Activated naive CD8-positive, alpha-beta T cell treated with anti-CD3 and anti-CD28 coated beads, Interleukin-2, amount 10 ng/mL, durations not matched to agents 7 days and 5 days (primary cell): Measurements from ENCODE around the gene BTG4. TPM values are rescaled to one million over a fixed set of nuclear protein-coding genes. Genes with fewer than 3 reads are reported as not detected.

Experiments used
- ATAC-seq: fragments of 150-1000 bp; cut with Tn5 transposase; one replicate; pipeline ENCODE4 v1.10.0; 2021; ENCODE audit warnings: low read depth, moderate library complexity
- POLR2A ChIA-PET: fragments of 350-600 bp; sonication (Branson Sonifier 250); formaldehyde crosslinking; loops from one replicate; lab custom pipeline; 2021; ENCODE audit warnings: antibody characterized with exemption; lab: Charles Lee
- DNase-seq: peaks from one replicate; pipeline ENCODE4 v3.0.0; 2021
- H3K27ac Mint-ChIP-seq: one replicate; pipeline ENCODE4 v1.8.0; 2022; ENCODE audit warnings: mild to moderate bottlenecking, mixed read lengths
- H3K27me3 Mint-ChIP-seq: one replicate; pipeline ENCODE4 v1.8.0; 2022; ENCODE audit warnings: mild to moderate bottlenecking, moderate library complexity, mixed read lengths
- H3K36me3 Mint-ChIP-seq: one replicate; pipeline ENCODE4 v1.8.0; 2021; ENCODE audit warnings: mild to moderate bottlenecking, mixed read lengths
- H3K4me1 Mint-ChIP-seq: one replicate; pipeline ENCODE4 v1.8.0; 2021; ENCODE audit warnings: mixed read lengths
- H3K4me3 Mint-ChIP-seq: one replicate; pipeline ENCODE4 v1.8.0; 2022; ENCODE audit warnings: mild to moderate bottlenecking, moderate library complexity, mixed read lengths
- H3K9me3 Mint-ChIP-seq: one replicate; pipeline ENCODE4 v1.8.0; 2021; ENCODE audit warnings: mixed read lengths
- total RNA-seq, 2 experiments: library from RNA; stranded (reverse); gene quantifications; one replicate each; pipeline ENCODE4 v1.2.3, GENCODE V29; 2021

Gene BTG4
- total RNA-seq, 2 experiments from 2014 or later = 0.31 TPM; not detected in 1

DNA sequence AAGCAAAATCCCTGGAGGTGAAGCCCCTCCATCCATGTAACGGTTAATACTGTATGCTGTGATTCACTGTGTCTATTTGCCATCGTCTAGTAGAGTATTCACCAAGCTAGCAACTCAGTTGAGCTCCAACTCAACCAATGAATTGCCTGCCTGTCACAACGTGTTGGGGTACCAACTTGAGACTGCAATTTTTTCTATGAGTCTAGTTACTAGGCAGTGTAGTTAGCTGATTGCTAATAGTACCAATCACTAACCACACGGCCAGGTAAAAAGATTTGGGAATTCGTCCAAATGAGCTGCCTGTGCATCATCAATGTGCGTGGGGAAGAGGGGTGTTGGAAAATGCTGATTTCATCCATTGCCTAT, 1.0 kb upstream of the BTG4 start:
- Mint-ChIP-seq H3K4me3 (peak overlapping the region; percentile 70), H3K4me1 (peaks cover 17% of the 10 kb centered on the region), H3K36me3 (peaks cover 6% of the 10 kb centered on the region), H3K27me3 (peaks cover 28% of the 10 kb centered on the region), H3K27ac (no peak overlapping the region), H3K9me3 (peaks cover 2% of the 10 kb centered on the region)
- DNase-seq = no peak
- no peak for ATAC-seq
- POLR2A ChIA-PET = interaction anchor here (1.4 to 3.5 kb wide), 4 partner anchors 10 to 27 kb away, joined by 5 to 40 read pairs (median 22); partner anchors contain the start of gene LAYN

- POLR2A ChIA-PET = interaction anchor here (1.1 kb wide), 1 partner anchor 29 kb away, joined by 3 read pairs; no protein-coding TSS in a partner anchor
- H3K27me3 Mint-ChIP-seq = peaks cover 40% of the 10 kb centered on the region
- H3K36me3 Mint-ChIP-seq = peaks cover 6% of the 10 kb centered on the region
- ATAC-seq (no peak), DNase-seq (no peak)
- peaks cover 8% of the 10 kb centered on the region for H3K9me3 Mint-ChIP-seq
- peak overlapping the region; percentile 66 for H3K27ac Mint-ChIP-seq
- H3K4me3 Mint-ChIP-seq = no peak overlapping the region
- H3K4me1 Mint-ChIP-seq = peaks cover 21% of the 10 kb centered on the region
Measured at GRCh38 chr11:111510311-111510710, 1.9 kb downstream of the BTG4 start.

DNA sequence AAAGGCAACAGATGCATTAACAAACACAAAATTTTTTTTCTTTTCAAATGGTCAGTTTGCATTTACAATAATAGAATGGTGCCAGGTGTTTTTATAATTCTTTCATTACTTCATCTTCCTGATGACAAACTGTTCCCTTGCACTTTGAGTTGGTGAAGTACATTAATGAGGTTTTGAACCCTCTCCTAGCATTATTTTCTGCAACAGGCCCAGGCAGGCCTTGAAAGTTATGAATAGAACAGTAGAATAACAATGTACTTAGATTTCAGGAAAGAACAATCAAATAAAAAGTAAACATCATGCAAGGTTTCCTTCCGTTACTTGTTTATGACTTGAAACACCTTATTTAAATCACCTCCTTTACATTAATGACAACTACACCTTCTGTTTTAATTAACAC, 9.6 kb downstream of the BTG4 start:
- Mint-ChIP-seq H3K4me1 (no peaks in the 10 kb centered on the region), H3K36me3 (no peaks in the 10 kb centered on the region), H3K9me3 (peaks cover 2% of the 10 kb centered on the region), H3K27me3 (peaks cover 31% of the 10 kb centered on the region), H3K27ac (no peak overlapping the region), H3K4me3 (no peak overlapping the region)
- no peak for ATAC-seq
- POLR2A ChIA-PET = interaction anchor here (1.2 kb wide), 1 partner anchor 39 kb away, joined by 3 read pairs; no protein-coding TSS in a partner anchor
- DNase-seq = no peak

DNA sequence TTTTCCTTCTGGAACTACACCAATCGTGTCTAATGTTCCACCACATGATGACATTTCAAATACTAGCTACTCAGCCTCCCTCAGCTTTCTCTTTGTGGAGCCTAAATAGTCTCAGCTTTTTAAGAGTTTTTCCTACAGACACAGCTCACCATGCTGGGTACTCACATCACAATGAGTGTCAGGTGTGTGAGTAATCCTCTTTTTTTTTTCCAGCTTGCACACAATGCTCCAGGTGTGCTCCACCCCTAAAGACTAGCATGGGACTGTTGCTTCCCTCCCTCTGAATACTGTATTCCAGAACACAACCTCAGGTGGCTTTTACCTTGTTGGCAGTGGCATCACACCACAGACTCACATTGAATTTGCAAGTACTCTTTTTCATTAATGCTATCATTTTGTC, 11.7 kb downstream of the BTG4 start:
- DNase-seq (no peak), ATAC-seq (no peak)
- Mint-ChIP-seq H3K27me3 (peaks cover 25% of the 10 kb centered on the region), H3K27ac (no peak overlapping the region), H3K4me3 (no peak overlapping the region), H3K9me3 (peaks cover under 1% of the 10 kb centered on the region), H3K36me3 (no peaks in the 10 kb centered on the region), H3K4me1 (no peaks in the 10 kb centered on the region)
- POLR2A ChIA-PET = no interaction called here

DNA sequence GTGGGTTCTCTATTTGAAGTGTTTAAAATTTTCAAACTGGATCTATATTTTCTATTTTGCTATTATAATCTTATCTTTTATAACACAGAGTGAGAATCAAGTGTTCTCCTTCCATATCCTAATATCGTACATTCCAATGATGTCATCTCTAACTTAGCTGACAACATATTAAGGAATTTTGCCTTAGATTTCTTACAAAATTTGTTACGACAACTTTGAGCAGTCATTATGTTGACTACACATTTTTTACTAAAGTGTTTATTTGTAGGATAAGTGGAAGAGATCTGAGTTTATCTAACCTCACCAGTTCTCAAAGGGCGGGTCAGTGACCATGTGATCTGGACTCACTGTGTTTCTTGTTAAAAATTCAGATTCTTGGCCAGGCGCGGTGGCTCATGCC, 12.7 kb downstream of the BTG4 start:
- ATAC-seq (no peak), DNase-seq (no peak)
- POLR2A ChIA-PET = no interaction called here
- no peak overlapping the region for H3K27ac Mint-ChIP-seq
- no peaks in the 10 kb centered on the region for H3K9me3 Mint-ChIP-seq
- H3K4me3 Mint-ChIP-seq = no peak overlapping the region
- peaks cover 28% of the 10 kb centered on the region for H3K27me3 Mint-ChIP-seq
- H3K36me3 Mint-ChIP-seq = no peaks in the 10 kb centered on the region
- H3K4me1 Mint-ChIP-seq = no peaks in the 10 kb centered on the region

DNA sequence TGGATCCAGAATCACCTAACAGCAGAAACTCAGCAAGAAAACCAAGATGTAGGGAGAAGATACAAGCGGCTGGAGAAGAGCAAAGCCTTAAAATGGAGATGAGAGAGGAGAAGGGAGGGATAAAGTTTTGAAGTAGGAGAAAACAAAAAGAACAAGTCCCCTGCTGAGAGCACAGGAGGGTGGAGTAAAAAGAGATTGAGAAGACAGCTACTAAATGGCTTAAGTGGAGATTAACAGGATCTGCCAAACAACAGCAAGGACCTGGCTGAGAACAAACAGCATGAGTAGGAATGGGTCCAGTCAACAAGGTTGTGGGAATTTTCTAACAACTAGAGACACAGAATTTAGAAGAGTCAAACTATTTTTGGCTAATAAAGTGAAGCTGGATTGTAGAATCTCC, 18.1 kb downstream of the BTG4 start:
- ATAC-seq = no peak
- Mint-ChIP-seq H3K4me1 (no peaks in the 10 kb centered on the region), H3K27me3 (peaks cover 29% of the 10 kb centered on the region), H3K4me3 (no peak overlapping the region), H3K27ac (no peak overlapping the region), H3K36me3 (no peaks in the 10 kb centered on the region), H3K9me3 (no peaks in the 10 kb centered on the region)
- POLR2A ChIA-PET = no interaction called here
- DNase-seq = no peak

DNA sequence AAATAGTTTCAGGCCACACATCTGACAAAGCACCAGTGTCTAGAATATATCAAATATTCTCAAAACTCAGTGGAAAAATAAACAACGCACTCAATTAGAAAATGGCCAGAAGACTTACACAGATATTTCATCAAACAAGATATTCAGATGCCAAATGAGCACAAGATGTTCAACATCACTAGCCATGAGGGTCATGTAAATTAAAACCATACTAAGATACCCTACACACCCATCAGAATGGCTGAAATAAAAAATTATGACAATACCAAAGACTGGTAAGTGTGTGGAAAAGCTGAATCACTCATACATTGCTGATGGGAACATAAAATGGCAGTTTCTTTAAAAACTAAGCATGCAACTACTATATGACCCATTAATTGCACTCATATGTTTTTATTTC, 21.7 kb downstream of the BTG4 start:
- Mint-ChIP-seq H3K36me3 (peaks cover 8% of the 10 kb centered on the region), H3K9me3 (peaks cover 8% of the 10 kb centered on the region), H3K4me1 (no peaks in the 10 kb centered on the region), H3K4me3 (no peak overlapping the region), H3K27ac (no peak overlapping the region), H3K27me3 (peaks cover 21% of the 10 kb centered on the region)
- no peak for DNase-seq
- no peak for ATAC-seq
- POLR2A ChIA-PET = no interaction called here

- peaks cover 32% of the 10 kb centered on the region for H3K9me3 Mint-ChIP-seq
- POLR2A ChIA-PET = no interaction called here
- DNase-seq = no peak
- H3K36me3 Mint-ChIP-seq = peaks cover 30% of the 10 kb centered on the region
- H3K27ac Mint-ChIP-seq = no peak overlapping the region
- H3K27me3 Mint-ChIP-seq = peaks cover 22% of the 10 kb centered on the region
- ATAC-seq = no peak
- H3K4me1 Mint-ChIP-seq = peaks cover 5% of the 10 kb centered on the region
- no peak overlapping the region for H3K4me3 Mint-ChIP-seq
Measured at GRCh38 chr11:111483431-111483830, 28.8 kb downstream of the BTG4 start.

DNA sequence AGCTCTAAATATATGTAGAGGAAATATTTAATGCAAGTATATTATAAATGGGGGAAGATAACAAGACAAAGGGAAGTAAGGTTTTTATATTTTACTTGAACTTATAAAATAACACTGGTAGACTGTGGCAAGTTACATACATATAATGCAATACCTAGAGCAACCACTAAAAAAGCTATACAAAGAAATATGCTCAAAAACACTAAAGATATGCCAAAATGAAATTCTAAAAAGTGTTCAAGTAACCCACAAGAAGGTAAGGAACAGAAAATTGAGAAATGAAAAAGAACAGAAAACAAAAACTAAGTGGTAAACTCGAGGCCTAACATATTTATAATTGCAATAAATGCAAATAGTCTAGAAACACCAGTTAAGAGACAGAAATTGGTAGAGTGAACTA, 32.5 kb downstream of the BTG4 start:
- Mint-ChIP-seq H3K36me3 (peaks cover 21% of the 10 kb centered on the region), H3K27ac (no peak overlapping the region), H3K4me3 (no peak overlapping the region), H3K9me3 (peaks cover 26% of the 10 kb centered on the region), H3K27me3 (peaks cover 11% of the 10 kb centered on the region), H3K4me1 (peaks cover 5% of the 10 kb centered on the region)
- ATAC-seq = no peak
- no peak for DNase-seq
- POLR2A ChIA-PET = no interaction called here

DNA sequence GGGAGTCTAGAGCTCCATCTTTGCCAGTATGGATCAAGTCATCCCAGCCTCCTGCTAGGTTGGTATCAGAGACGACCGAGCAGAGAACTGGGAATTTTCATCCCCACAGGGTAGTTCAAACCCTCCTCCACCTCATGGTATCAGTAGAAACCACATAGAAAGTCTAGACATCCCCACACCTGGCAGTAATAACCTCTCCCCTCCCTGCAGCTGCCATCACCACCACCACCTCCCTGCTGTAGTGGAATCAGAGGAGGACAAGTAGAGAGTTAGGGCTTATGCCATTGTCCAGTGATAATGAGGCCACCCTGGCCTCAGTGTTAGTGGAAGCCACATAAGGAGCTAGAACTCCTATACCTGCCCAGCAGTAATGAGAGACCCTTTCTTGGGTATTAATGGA, 34.3 kb downstream of the BTG4 start:
- Mint-ChIP-seq H3K27me3 (peaks cover 6% of the 10 kb centered on the region), H3K4me3 (no peak overlapping the region), H3K36me3 (peaks cover 6% of the 10 kb centered on the region)

DNA sequence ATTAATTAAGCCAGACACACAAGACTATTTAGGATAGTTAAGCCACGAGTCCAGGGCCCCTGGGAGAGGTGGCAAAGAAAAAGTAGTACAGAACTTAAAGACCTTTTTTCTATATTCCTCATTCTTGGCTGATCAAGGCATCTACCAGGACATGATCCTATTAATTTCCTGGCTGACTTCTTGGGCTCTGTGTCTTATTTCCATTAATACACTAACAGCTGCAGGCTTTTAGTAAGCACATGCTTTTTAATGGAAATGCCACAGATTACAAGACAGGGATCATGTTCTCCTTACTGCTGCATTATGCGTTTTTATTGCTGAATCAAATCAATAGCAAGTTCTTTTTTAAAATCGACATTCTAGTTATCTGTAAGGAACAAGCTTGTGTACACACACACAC, 35.2 kb downstream of the BTG4 start:
- DNase-seq (no peak), ATAC-seq (no peak)
- H3K4me3 Mint-ChIP-seq = no peak overlapping the region
- H3K9me3 Mint-ChIP-seq = peaks cover 10% of the 10 kb centered on the region
- H3K4me1 Mint-ChIP-seq = peaks cover 5% of the 10 kb centered on the region
- POLR2A ChIA-PET = no interaction called here
- H3K36me3 Mint-ChIP-seq = peaks cover 6% of the 10 kb centered on the region
- H3K27ac Mint-ChIP-seq = no peak overlapping the region
- H3K27me3 Mint-ChIP-seq = peaks cover 6% of the 10 kb centered on the region

More for the DNA sequence above, 34.3 kb downstream of the BTG4 start:
- POLR2A ChIA-PET = no interaction called here
- Mint-ChIP-seq H3K27ac (no peak overlapping the region), H3K9me3 (peaks cover 16% of the 10 kb centered on the region), H3K4me1 (peaks cover 5% of the 10 kb centered on the region)
- DNase-seq = no peak
- ATAC-seq = no peak

DNA sequence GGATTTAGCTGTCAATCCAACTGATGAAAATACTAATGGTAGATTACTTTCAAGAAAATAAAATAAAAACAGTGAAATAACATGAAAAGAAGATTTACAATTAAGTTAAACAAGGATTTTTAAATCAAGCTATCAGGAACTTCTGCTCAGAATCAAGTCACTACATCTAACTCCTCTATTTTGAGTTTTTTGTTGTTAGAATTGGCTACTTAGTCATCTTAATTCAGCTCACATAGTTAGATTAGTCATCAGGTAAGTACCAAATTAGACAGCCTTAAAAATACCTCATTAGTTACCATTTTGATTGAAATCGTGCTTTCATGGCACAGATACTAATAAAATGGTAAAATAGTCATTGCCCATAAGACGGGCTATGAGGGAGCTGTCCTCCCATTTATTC, 35.8 kb downstream of the BTG4 start:
- H3K27me3 Mint-ChIP-seq = peaks cover 6% of the 10 kb centered on the region
- POLR2A ChIA-PET = no interaction called here
- peaks cover 10% of the 10 kb centered on the region for H3K9me3 Mint-ChIP-seq

GRCh38 chr11:111474432-111474831, 37.8 kb downstream of the BTG4 start:
- ATAC-seq = no peak
- Mint-ChIP-seq H3K27ac (no peak overlapping the region), H3K27me3 (peaks cover under 1% of the 10 kb centered on the region), H3K9me3 (peaks cover 8% of the 10 kb centered on the region), H3K36me3 (peaks cover 3% of the 10 kb centered on the region), H3K4me3 (no peak overlapping the region), H3K4me1 (peaks cover 5% of the 10 kb centered on the region)
- DNase-seq = no peak
- POLR2A ChIA-PET = no interaction called here

More for the DNA sequence above, 35.8 kb downstream of the BTG4 start:
- DNase-seq = no peak
- Mint-ChIP-seq H3K27ac (no peak overlapping the region), H3K4me1 (peaks cover 5% of the 10 kb centered on the region), H3K4me3 (no peak overlapping the region), H3K36me3 (peaks cover 6% of the 10 kb centered on the region)
- no peak for ATAC-seq

DNA sequence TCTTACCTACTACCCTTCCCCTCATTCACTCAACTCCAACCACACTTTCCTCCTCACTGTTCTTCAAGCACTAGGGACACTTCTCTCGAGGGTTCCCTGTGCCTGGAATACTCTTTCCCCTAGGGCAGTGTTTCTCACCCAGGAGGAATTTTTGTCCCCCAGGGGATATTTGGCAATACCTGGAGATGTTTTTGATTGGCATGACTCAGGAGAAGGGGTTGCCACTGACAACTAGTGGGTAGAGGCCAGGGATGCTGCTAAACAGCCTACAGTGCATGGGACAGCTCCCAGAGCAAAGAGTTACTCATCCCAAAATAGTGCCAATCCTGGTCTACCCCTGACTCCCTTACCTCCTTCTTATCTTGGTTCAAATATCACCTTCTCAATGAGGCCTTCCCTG, 40.0 kb downstream of the BTG4 start:
- peaks cover 10% of the 10 kb centered on the region for H3K4me1 Mint-ChIP-seq
- peaks cover 8% of the 10 kb centered on the region for H3K9me3 Mint-ChIP-seq
- DNase-seq = no peak
- POLR2A ChIA-PET = no interaction called here
- H3K27me3 Mint-ChIP-seq = peaks cover 2% of the 10 kb centered on the region
- H3K36me3 Mint-ChIP-seq = peaks cover 3% of the 10 kb centered on the region
- H3K4me3 Mint-ChIP-seq = no peak overlapping the region
- no peak for ATAC-seq
- H3K27ac Mint-ChIP-seq = no peak overlapping the region

DNA sequence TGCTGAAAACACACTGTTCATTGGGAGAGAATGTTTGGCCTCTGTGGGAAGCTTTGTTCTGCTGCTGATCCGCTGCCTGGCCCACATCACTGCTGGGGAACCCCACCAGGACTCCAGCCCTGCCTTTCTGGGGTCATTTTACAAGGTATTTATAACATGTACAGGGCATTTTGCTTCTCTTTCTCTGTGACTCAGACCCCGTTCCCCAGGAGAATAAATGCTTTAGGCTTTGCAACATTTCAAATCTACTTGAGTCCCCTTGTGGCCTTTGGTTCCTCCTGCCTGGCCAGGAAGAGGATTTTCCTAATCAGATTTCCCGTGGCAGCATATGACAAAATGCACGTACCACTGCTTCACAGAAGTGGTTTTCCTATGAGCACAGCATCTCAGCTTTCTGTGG, 43.0 kb downstream of the BTG4 start:
- ATAC-seq = no peak
- Mint-ChIP-seq H3K4me3 (peak overlapping the region; percentile 9), H3K27ac (no peak overlapping the region), H3K27me3 (peaks cover 5% of the 10 kb centered on the region), H3K9me3 (peaks cover 4% of the 10 kb centered on the region), H3K36me3 (peaks cover 3% of the 10 kb centered on the region), H3K4me1 (peaks cover 18% of the 10 kb centered on the region)
- POLR2A ChIA-PET = no interaction called here
- no peak for DNase-seq
